Smooth muscle cell (in vitro differentiated cells): ENCODE data around the gene IGFBP5. TPM values are rescaled to one million over a fixed set of nuclear protein-coding genes. Genes with fewer than 3 reads are reported as not detected.

ENCODE experiments used
- DNase-seq: peaks from one replicate; lab custom pipeline; 2025; ENCODE audit not compliant: unreplicated experiment; lab: John Stamatoyannopoulos, UW
- H2AFZ ChIP-seq: fragments of 200-600 bp; sonication (generic); 2 replicates; pipeline ENCODE4 v1.6.0; 2016; ENCODE audit warnings: antibody characterized with exemption, low read depth, mild to moderate bottlenecking
- H3F3A ChIP-seq: fragments of 200-600 bp; sonication (generic); 2 replicates; pipeline ENCODE4 v1.6.0; 2017; ENCODE audit warnings: antibody characterized with exemption, low read depth
- H3K27ac ChIP-seq: fragments of 200-600 bp; sonication (generic); 2 replicates; pipeline ENCODE4 v1.5.1; 2016; ENCODE audit warnings: low read depth, mild to moderate bottlenecking
- H3K27me3 ChIP-seq: fragments of 200-600 bp; sonication (generic); 2 replicates; pipeline ENCODE4 v1.6.1; 2016; ENCODE audit warnings: low read depth, mild to moderate bottlenecking
- H3K36me3 ChIP-seq: fragments of 200-600 bp; sonication (generic); 2 replicates; pipeline ENCODE4 v1.5.1; 2016; ENCODE audit warnings: low read depth
- H3K4me1 ChIP-seq: fragments of 200-600 bp; sonication (generic); 2 replicates; pipeline ENCODE4 v1.5.1; 2016; ENCODE audit warnings: low read depth
- H3K4me2 ChIP-seq: fragments of 200-600 bp; sonication (generic); 2 replicates; pipeline ENCODE4 v1.6.0; 2016; ENCODE audit warnings: mild to moderate bottlenecking
- H3K4me3 ChIP-seq: fragments of 200-600 bp; sonication (generic); 2 replicates; pipeline ENCODE4 v1.5.1; 2016; ENCODE audit warnings: mild to moderate bottlenecking
- H3K79me2 ChIP-seq: fragments of 200-600 bp; sonication (generic); 2 replicates; pipeline ENCODE4 v1.6.0; 2016; ENCODE audit warnings: low read depth, mild to moderate bottlenecking
- H3K9ac ChIP-seq: fragments of 200-600 bp; sonication (generic); 2 replicates; pipeline ENCODE4 v1.6.0; 2016; ENCODE audit warnings: low read depth
- H3K9me3 ChIP-seq: fragments of 200-600 bp; sonication (generic); replicated peaks from 2 replicates; pipeline ENCODE4 v1.5.1; 2016; ENCODE audit warnings: low read depth
- H4K20me1 ChIP-seq: fragments of 200-600 bp; sonication (generic); 2 replicates; pipeline ENCODE4 v1.6.0; 2016; ENCODE audit warnings: low read depth
- CTCF ChIP-seq: fragments of 200-600 bp; sonication (generic); IDR thresholded peaks from 2 replicates; pipeline ENCODE4 v1.5.1; 2017; ENCODE audit warnings: borderline replicate concordance, mild to moderate bottlenecking, antibody characterized with exemption; ENCODE audit not compliant: insufficient read depth, poor library complexity, severe bottlenecking
- WGBS: methylation state at CpG from one replicate; pipeline ENCODE4 v1.1.7; 2016; ENCODE audit warnings: low lambda C conversion rate; 5-methylcytosine and 5-hydroxymethylcytosine counted together
- polyA plus RNA-seq: library from polyadenylated mRNA; unstranded; fragments of >200 nt; fragmentation: Nextera tagmentation; extraction: Ambion mirVana; gene quantifications from 2 replicates; pipeline ENCODE4 v1.2.1, GENCODE V29; 2016
- total RNA-seq: library from RNA; depleted of rRNA; stranded (reverse); fragments of >200 nt; gene quantifications from 2 replicates; pipeline ENCODE4 v1.2.3, GENCODE V29; 2014

IGFBP5 gene
- total and polyA plus RNA-seq, 2 experiments from 2014 or later: 381 to 787 TPM

- H3K79me2 ChIP-seq: peaks cover 78% of the 10 kb centered on the region
- H3K4me3 ChIP-seq: no peak overlapping the region
- peak overlapping the region; percentile 49 for H3K27ac ChIP-seq
These were observed 6.5 kb downstream of the IGFBP5 start for GRCh38 chr2:216688731-216689340.

GRCh38 chr2:216687646-216688045 is 7.7 kb downstream of the IGFBP5 start:
- peak; percentile 38 for TF ChIP-seq CTCF
- H4K20me1 ChIP-seq: peaks cover 74% of the 10 kb centered on the region
- H3K9ac ChIP-seq: no peak overlapping the region
- no peak overlapping the region for H3K4me3 ChIP-seq
- no peaks in the 10 kb centered on the region for H3K9me3 ChIP-seq
- H3K27ac ChIP-seq: peak overlapping the region; percentile 49
- H3K4me1 ChIP-seq: peaks cover 33% of the 10 kb centered on the region
- no peak overlapping the region for H3K4me2 ChIP-seq
- WGBS: 64% methylated on average over 4 of the region's 4 CpGs
- no peaks in the 10 kb centered on the region for H3K36me3 ChIP-seq
- DNase-seq: no peak
- peaks cover 68% of the 10 kb centered on the region for H3K79me2 ChIP-seq
- no peak overlapping the region for H2AFZ ChIP-seq
- H3F3A ChIP-seq: peaks cover 68% of the 10 kb centered on the region
- H3K27me3 ChIP-seq: no peaks in the 10 kb centered on the region

More at GRCh38 chr2:216688731-216689340, 6.5 kb downstream of the IGFBP5 start:
- peaks cover 67% of the 10 kb centered on the region for H4K20me1 ChIP-seq
- H2AFZ ChIP-seq: no peak overlapping the region
- WGBS: 68% methylated on average over 9 of the region's 9 CpGs
- no peak for TF ChIP-seq CTCF
- H3K4me1 ChIP-seq: peaks cover 33% of the 10 kb centered on the region
- H3K27me3 ChIP-seq: no peaks in the 10 kb centered on the region
- peaks cover 63% of the 10 kb centered on the region for H3F3A ChIP-seq
- no peaks in the 10 kb centered on the region for H3K9me3 ChIP-seq
- H3K9ac ChIP-seq: no peak overlapping the region
- DNase-seq: no peak
- no peak overlapping the region for H3K4me2 ChIP-seq
- no peaks in the 10 kb centered on the region for H3K36me3 ChIP-seq

- H3K4me1 ChIP-seq: peaks cover 33% of the 10 kb centered on the region
- no peak overlapping the region for H3K9ac ChIP-seq
- DNase-seq: no peak
- H3K4me3 ChIP-seq: no peak overlapping the region
- no peaks in the 10 kb centered on the region for H3K9me3 ChIP-seq
- no peak for TF ChIP-seq CTCF
- 91% methylated on average over 5 of the region's 5 CpGs for WGBS
- no peaks in the 10 kb centered on the region for H3K36me3 ChIP-seq
- peaks cover 69% of the 10 kb centered on the region for H3F3A ChIP-seq
- peaks cover 73% of the 10 kb centered on the region for H4K20me1 ChIP-seq
- H3K27ac ChIP-seq: peak overlapping the region; percentile 49
- H3K27me3 ChIP-seq: no peaks in the 10 kb centered on the region
- no peak overlapping the region for H2AFZ ChIP-seq
- no peak overlapping the region for H3K4me2 ChIP-seq
- peaks cover 65% of the 10 kb centered on the region for H3K79me2 ChIP-seq
These were observed 8.2 kb downstream of the IGFBP5 start for GRCh38 chr2:216687111-216687510.

- Histone ChIP-seq H3F3A (peaks cover 66% of the 10 kb centered on the region), H3K9ac (no peak overlapping the region), H3K79me2 (peaks cover 52% of the 10 kb centered on the region), H3K4me1 (peaks cover 24% of the 10 kb centered on the region), H3K27ac (peak overlapping the region; percentile 70), H4K20me1 (peaks cover 82% of the 10 kb centered on the region), H3K4me2 (no peak overlapping the region), H3K36me3 (no peaks in the 10 kb centered on the region), H2AFZ (no peak overlapping the region), H3K4me3 (no peak overlapping the region), H3K9me3 (no peaks in the 10 kb centered on the region), H3K27me3 (no peaks in the 10 kb centered on the region)
- 68% methylated on average over 5 of the region's 5 CpGs for WGBS
- no peak for DNase-seq
- TF ChIP-seq CTCF: no peak
These were observed 9.9 kb downstream of the IGFBP5 start for GRCh38 chr2:216685327-216685875.
